HepG2 (cell line): ENCODE measurements around the gene CYP27B1. TPM values are rescaled to one million over a fixed set of nuclear protein-coding genes. Genes with fewer than 3 reads are reported as not detected.

Experiments
- ATAC-seq: fragments of 200-7000 bp; cut with Tn5 transposase; 3 replicates; pipeline ENCODE4 v1.9.1; 2020; ENCODE audit warnings: mild to moderate bottlenecking, moderate library complexity
- BruUV-seq: library from RNA; stranded (reverse); fragments of 400-500 nt; replicated peaks from 2 replicates; lab custom pipeline; 2021; lab: Mats Ljungman, UMichigan
- CTCF ChIA-PET: fragments of 300-600 bp; formaldehyde crosslinking; extraction: SDS; loops from one replicate; lab custom pipeline; 2021; ENCODE audit warnings: low total read pairs, inconsistent platforms, low intra/inter-chr PET ratio; lab: Yijun Ruan, JAX
- POLR2A ChIA-PET: fragments of 350-600 bp; sonication (Branson Sonifier 250); formaldehyde crosslinking; loops from one replicate; lab custom pipeline; 2020; ENCODE audit warnings: antibody characterized with exemption, inconsistent platforms; lab: Yijun Ruan, JAX
- DNase-seq: peaks from one replicate; pipeline ENCODE4 v3.0.0-alpha.2; 2015; ENCODE audit warnings: low spot score
- FAIRE-seq: peaks from 3 replicates; lab custom pipeline; 2011; peaks lifted over from hg19 to GRCh38; lab: Jason Lieb, UNC
- H2AFZ ChIP-seq: one replicate; pipeline ENCODE4 v1.6.1; 2011; ENCODE audit warnings: low read length, inconsistent platforms
- H3K27ac ChIP-seq: fragments of 300-600 bp; 3 replicates; pipeline ENCODE4 v1.8.0; 2011; ENCODE audit warnings: mixed run types, mild to moderate bottlenecking, mixed read lengths, low read length, inconsistent platforms; ENCODE audit not compliant: insufficient read depth; ENCODE audit errors: extremely low read length
- H3K27me3 ChIP-seq, 2 experiments: fragments of 200-600 bp in 1 of 2; 2 replicates in 1 of 2; 3 replicates in 1 of 2; pipeline versions ENCODE4 v1.6.0 to v1.8.0; 2011; ENCODE audit warnings: low read length in 2 of 2, mild to moderate bottlenecking in 2 of 2, moderate library complexity in 2 of 2, inconsistent platforms in 1 of 2; ENCODE audit not compliant: insufficient read depth in 2 of 2, control insufficient read depth in 1 of 2
- H3K36me3 ChIP-seq, 2 experiments: fragments of 200-600 bp in 1 of 2; replicated peaks in 1 of 2; 2 replicates in 1 of 2; 3 replicates in 1 of 2; pipeline versions ENCODE4 v1.5.1 to v1.8.0; 2011; ENCODE audit warnings: low read length in 2 of 2, inconsistent platforms in 1 of 2; ENCODE audit not compliant: insufficient read depth in 2 of 2, control insufficient read depth in 1 of 2
- H3K4me1 ChIP-seq: 2 replicates; pipeline ENCODE4 v1.5.1; 2012; ENCODE audit warnings: low read length, inconsistent platforms; ENCODE audit not compliant: insufficient read depth
- H3K4me2 ChIP-seq: 2 replicates; pipeline ENCODE4 v1.6.0; 2011; ENCODE audit warnings: low read depth, low read length, inconsistent platforms
- H3K4me3 ChIP-seq, 3 experiments: fragments of 200-600 bp in 1 of 3; sonication (generic), shearing (Covaris generic) in 1 of 3; replicated peaks in 1 of 3; 2 replicates each; pipeline ENCODE4 v1.5.1; 2011 to 2016; ENCODE audit warnings: low read length in 3 of 3, inconsistent platforms in 2 of 3, low read depth in 2 of 3, mild to moderate bottlenecking in 2 of 3, control low read depth in 1 of 3, mixed read lengths in 1 of 3; ENCODE audit not compliant: insufficient read depth in 1 of 3
- H3K79me2 ChIP-seq: one replicate; pipeline ENCODE4 v1.6.1; 2011; ENCODE audit warnings: low read length, inconsistent platforms; ENCODE audit not compliant: insufficient read depth
- H3K9ac ChIP-seq: 2 replicates; pipeline ENCODE4 v1.6.0; 2011; ENCODE audit warnings: mild to moderate bottlenecking, low read depth, low read length, inconsistent platforms; ENCODE audit not compliant: insufficient read depth
- H3K9me3 ChIP-seq: 2 replicates; pipeline ENCODE4 v1.5.1; 2012; ENCODE audit warnings: mild to moderate bottlenecking, low read length
- H4K20me1 ChIP-seq: 2 replicates; pipeline ENCODE4 v1.6.0; 2011; ENCODE audit warnings: inconsistent platforms, mild to moderate bottlenecking, low read length, moderate library complexity; ENCODE audit not compliant: insufficient read depth
- ATF3 ChIP-seq: sonication (generic); formaldehyde crosslinking; IDR thresholded peaks from 2 replicates; pipeline ENCODE4 v1.4.0; 2020; ENCODE audit warnings: missing genetic modification reagents
- FLYWCH1 ChIP-seq: sonication (generic); formaldehyde crosslinking; IDR thresholded peaks from 2 replicates; pipeline ENCODE4 v1.8.1; 2023; ENCODE audit warnings: mild to moderate bottlenecking, missing genetic modification reagents
- HMG20B ChIP-seq: conservative IDR thresholded peaks from 2 replicates; pipeline ENCODE4 v1.6.1; 2016; ENCODE audit warnings: missing genetic modification reagents, missing compliant biosample characterization
- NFATC3 ChIP-seq: sonication (generic); formaldehyde crosslinking; IDR thresholded peaks from 2 replicates; pipeline ENCODE4 v1.5.1; 2020; ENCODE audit warnings: mild to moderate bottlenecking, missing genetic modification reagents
- NR2C2 ChIP-seq: sonication (generic); formaldehyde crosslinking; IDR thresholded peaks from 2 replicates; pipeline ENCODE4 v1.4.0; 2020; ENCODE audit warnings: missing genetic modification reagents, mild to moderate bottlenecking, moderate library complexity, borderline replicate concordance
- PLSCR1 ChIP-seq: sonication (generic); formaldehyde crosslinking; IDR thresholded peaks from 2 replicates; pipeline ENCODE4 v1.5.0; 2020; ENCODE audit warnings: missing genetic modification reagents, mild to moderate bottlenecking, borderline replicate concordance
- POLR2AphosphoS5 ChIP-seq: IDR thresholded peaks from 2 replicates; pipeline ENCODE4 v1.6.1; 2012; ENCODE audit warnings: low read depth, low read length
- TFE3 ChIP-seq: IDR thresholded peaks from 2 replicates; pipeline ENCODE4 v1.6.1; 2016
- ZBTB10 ChIP-seq: sonication (generic); formaldehyde crosslinking; IDR thresholded peaks from 2 replicates; pipeline ENCODE4 v1.4.0; 2020; ENCODE audit warnings: missing genetic modification reagents, borderline replicate concordance
- ZNF136 ChIP-seq: sonication (generic); formaldehyde crosslinking; IDR thresholded peaks from 2 replicates; pipeline ENCODE4 v1.8.1; 2022; ENCODE audit warnings: low read depth, mild to moderate bottlenecking, moderate library complexity, missing genetic modification reagents
- ZNF274 ChIP-seq: sonication (generic); formaldehyde crosslinking; IDR thresholded peaks from 2 replicates; pipeline ENCODE4 v1.5.1; 2020; ENCODE audit warnings: mild to moderate bottlenecking, missing genetic modification reagents
- WGBS: methylation state at CpG from one replicate; pipeline ENCODE4 v1.1.6; 2017; ENCODE audit warnings: low lambda C conversion rate; 5-methylcytosine and 5-hydroxymethylcytosine counted together
- in situ Hi-C: cut with HindIII; loops from 2 replicates; pipeline ENCODE4 v1.10.0; 2017; ENCODE audit warnings: low pct_unique_long_range_greater_than_20kb; ENCODE audit not compliant: extremely low pct_ligation_motif_present
- intact Hi-C: fragments of 100-400 bp; cut with micrococcal nuclease; formaldehyde crosslinking; loops from one replicate; pipeline ENCODE4 v1.10.0; 2022; ENCODE audit not compliant: unreplicated experiment
- polyA plus RNA-seq, 8 experiments: library from polyadenylated mRNA; depleted of rRNA in 3 of 8; stranded (reverse) in 7 of 8; unstranded in 1 of 8; fragments of >200 nt; fragmentation: Illumina TruSeq in 4 of 8; extraction: Trizol in 4 of 8; gene quantifications; 2 replicates each; pipeline versions ENCODE4 v1.2.1 to v1.2.3, GENCODE V29; 2011 to 2016; ENCODE audit warnings: low read depth in 4 of 8, missing spikeins in 1 of 8, mixed read lengths in 1 of 8; ENCODE audit not compliant: insufficient read depth in 1 of 8
- total RNA-seq, 5 experiments: library from RNA; depleted of rRNA; stranded (reverse); fragments of >200 nt; fragmentation: Illumina TruSeq; extraction: Trizol; gene quantifications; 2 replicates each; pipeline ENCODE4 v1.2.3, GENCODE V29; 2016; ENCODE audit warnings: low read depth in 1 of 5
- TF ChIP-seq, protein P1 (sequence below): sonication (generic); formaldehyde crosslinking; IDR thresholded peaks from 2 replicates; pipeline ENCODE4 v1.4.0; 2020; ENCODE audit warnings: low read depth, mild to moderate bottlenecking, missing genetic modification reagents
- TF ChIP-seq, protein P2 (sequence below): sonication (generic); formaldehyde crosslinking; IDR thresholded peaks from 2 replicates; pipeline ENCODE4 v1.5.1; 2020; ENCODE audit warnings: mild to moderate bottlenecking, missing genetic modification reagents, moderate library complexity

CYP27B1 gene
- total and polyA plus RNA-seq, 2 of the 13 experiments (the other 11 are each of a cell fraction or from before 2014, with no cell fraction given), result 2.3 to 3.0 TPM

DNA sequence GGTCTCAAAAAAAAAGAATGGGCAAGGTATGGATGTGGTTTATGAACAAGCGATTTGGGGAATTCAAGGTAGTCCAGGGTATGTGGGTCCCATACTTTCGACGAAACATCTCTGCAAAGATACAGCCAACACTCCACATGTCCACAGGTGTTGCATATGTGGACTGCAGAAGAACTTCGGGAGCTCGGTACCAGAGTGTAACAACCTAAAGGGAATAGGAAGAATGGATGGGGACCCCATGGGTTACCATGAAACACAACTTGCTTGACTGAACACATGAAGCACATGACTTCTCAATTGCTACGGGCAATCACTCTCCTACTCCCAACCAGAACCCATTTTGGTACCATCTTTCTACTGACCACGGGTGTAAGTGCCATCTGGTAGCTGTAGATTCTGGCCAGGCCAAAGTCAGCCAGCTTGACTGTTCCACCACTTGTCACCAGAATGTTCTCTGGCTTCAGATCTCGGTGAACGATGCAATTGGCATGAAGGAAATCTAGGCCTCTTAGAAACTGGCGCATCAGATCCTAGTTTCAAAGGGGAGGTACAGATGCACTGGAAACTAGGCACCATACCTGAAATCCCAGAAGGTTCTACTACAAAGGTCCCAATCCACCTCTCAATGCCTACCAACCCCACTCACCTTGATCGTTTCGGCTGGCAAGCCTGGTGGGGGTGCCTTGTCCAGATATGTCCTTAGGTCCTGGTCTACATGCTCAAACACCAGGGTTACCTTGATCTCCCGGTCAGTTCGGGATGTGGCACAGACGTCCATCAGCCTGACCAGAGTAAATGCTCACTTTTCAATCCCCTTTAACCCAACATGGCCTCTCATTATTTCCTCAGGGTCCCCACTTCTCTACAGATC is 16.1 kb downstream of the CYP27B1 start:
- in situ Hi-C loops, result no loop called here
- peaks cover 10 to 39% of the 10 kb centered on the region in 2 experiments for H3K36me3 ChIP-seq
- POLR2A ChIA-PET, result no interaction called here
- DNase-seq, result no peak
- peak; percentile 15 for FAIRE-seq
- no peaks in the 10 kb centered on the region; a peak in 1 of 5 replicates for H3K27me3 ChIP-seq
- CTCF ChIA-PET, result no interaction called here
- no peak for ATAC-seq
- peak overlapping the region; percentile 98 for H3K4me2 ChIP-seq
- 76% methylated on average over 15 of the region's 15 CpGs for WGBS
- BruUV-seq, result no TSS peak
- H2AFZ ChIP-seq, result no peak overlapping the region
- peaks cover 25% of the 10 kb centered on the region for H3K79me2 ChIP-seq
- no peaks in the 10 kb centered on the region for H3K9me3 ChIP-seq
- H3K9ac ChIP-seq, result peak overlapping the region; percentile 96
- intact Hi-C loops, result no loop called here
- H3K4me1 ChIP-seq, result peaks cover 43% of the 10 kb centered on the region
- peak overlapping the region; percentile 87 for H3K27ac ChIP-seq
- 0 out of 2 replicates have a peak, but pooled peaks cover 5% of the 10 kb centered on the region for H4K20me1 ChIP-seq
- peak overlapping the region; percentile 72 to 87 (median 78) for H3K4me3 ChIP-seq
- TF ChIP-seq POLR2AphosphoS5, result no peak
- TF ChIP-seq, protein P1, sequence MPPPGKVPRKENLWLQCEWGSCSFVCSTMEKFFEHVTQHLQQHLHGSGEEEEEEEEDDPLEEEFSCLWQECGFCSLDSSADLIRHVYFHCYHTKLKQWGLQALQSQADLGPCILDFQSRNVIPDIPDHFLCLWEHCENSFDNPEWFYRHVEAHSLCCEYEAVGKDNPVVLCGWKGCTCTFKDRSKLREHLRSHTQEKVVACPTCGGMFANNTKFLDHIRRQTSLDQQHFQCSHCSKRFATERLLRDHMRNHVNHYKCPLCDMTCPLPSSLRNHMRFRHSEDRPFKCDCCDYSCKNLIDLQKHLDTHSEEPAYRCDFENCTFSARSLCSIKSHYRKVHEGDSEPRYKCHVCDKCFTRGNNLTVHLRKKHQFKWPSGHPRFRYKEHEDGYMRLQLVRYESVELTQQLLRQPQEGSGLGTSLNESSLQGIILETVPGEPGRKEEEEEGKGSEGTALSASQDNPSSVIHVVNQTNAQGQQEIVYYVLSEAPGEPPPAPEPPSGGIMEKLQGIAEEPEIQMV (CRISPR knock-in tag), result no peak
- TF ChIP-seq NFATC3 (CRISPR knock-in tag), result 0 out of 2 replicates have a peak, but pooled peaks have one; percentile 38
- TF ChIP-seq TFE3 (CRISPR knock-in tag), result no peak
- no peak for TF ChIP-seq NR2C2 (CRISPR knock-in tag)
- TF ChIP-seq ZBTB10 (CRISPR knock-in tag), result no peak
- 0 out of 2 replicates have a peak, but pooled peaks have one; percentile 25 for TF ChIP-seq ZNF274 (CRISPR knock-in tag)
- TF ChIP-seq ZNF136, result no peak
- TF ChIP-seq, protein P2, sequence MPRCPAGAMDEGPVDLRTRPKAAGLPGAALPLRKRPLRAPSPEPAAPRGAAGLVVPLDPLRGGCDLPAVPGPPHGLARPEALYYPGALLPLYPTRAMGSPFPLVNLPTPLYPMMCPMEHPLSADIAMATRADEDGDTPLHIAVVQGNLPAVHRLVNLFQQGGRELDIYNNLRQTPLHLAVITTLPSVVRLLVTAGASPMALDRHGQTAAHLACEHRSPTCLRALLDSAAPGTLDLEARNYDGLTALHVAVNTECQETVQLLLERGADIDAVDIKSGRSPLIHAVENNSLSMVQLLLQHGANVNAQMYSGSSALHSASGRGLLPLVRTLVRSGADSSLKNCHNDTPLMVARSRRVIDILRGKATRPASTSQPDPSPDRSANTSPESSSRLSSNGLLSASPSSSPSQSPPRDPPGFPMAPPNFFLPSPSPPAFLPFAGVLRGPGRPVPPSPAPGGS (CRISPR knock-in tag), result no peak
- TF ChIP-seq FLYWCH1 (CRISPR knock-in tag), result no peak
- TF ChIP-seq HMG20B (CRISPR knock-in tag), result no peak
- TF ChIP-seq PLSCR1 (CRISPR knock-in tag), result no peak
- no peak for TF ChIP-seq ATF3 (CRISPR knock-in tag)
